GM19025 (cell line): Measurements from ENCODE around the gene PTOV1.
"Not testable (repeated sequence)": the region's sequence is repeated elsewhere in the genome, so short reads cannot be mapped to it uniquely, and the experiment has no call there.

Experiments used
- ATAC-seq: cut with Tn5 transposase; IDR thresholded peaks from one replicate; pipeline ENCODE4 v1.9.1; 2021; ENCODE audit warnings: mild to moderate bottlenecking, low read depth, moderate library complexity; ENCODE audit not compliant: unreplicated experiment

Gene PTOV1

DNA sequence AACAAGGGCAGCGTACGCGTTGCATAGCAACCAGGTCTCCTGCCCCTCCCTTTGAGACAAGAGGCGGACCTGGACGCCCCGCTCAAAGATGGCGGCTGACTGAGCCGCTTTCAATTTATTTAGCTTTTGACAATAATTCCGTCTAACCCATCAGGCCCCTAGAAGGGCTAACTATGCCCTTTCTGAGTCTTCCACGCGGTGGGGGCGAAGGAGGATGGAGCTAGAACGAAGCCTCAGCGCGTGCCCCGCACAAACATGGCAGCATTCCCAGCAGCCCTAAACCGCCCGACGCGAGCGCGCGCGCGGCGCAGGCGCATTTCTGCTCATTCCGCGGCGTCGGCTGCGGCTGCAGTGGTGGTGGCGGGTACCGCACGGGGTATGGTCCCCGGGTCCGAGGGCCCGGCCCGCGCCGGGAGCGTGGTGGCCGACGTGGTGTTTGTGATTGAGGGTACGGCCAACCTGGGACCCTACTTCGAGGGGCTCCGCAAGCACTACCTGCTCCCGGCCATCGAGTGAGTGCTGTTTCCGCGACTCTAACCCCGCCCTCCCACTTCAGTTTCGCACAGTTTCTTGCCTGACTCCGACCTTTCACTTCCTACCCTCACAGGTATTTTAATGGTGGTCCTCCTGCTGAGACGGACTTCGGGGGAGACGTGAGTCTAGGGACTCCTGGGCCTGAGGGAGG lies 32.9 kb upstream of the PTOV1 start, which contains the start of gene MED25:
MED25 (plus strand) TSS at position 326 of the 685 bp plus-strand sequence; CDS start at position 379, 53 bp downstream.
- ATAC-seq, result peak; percentile 63

DNA sequence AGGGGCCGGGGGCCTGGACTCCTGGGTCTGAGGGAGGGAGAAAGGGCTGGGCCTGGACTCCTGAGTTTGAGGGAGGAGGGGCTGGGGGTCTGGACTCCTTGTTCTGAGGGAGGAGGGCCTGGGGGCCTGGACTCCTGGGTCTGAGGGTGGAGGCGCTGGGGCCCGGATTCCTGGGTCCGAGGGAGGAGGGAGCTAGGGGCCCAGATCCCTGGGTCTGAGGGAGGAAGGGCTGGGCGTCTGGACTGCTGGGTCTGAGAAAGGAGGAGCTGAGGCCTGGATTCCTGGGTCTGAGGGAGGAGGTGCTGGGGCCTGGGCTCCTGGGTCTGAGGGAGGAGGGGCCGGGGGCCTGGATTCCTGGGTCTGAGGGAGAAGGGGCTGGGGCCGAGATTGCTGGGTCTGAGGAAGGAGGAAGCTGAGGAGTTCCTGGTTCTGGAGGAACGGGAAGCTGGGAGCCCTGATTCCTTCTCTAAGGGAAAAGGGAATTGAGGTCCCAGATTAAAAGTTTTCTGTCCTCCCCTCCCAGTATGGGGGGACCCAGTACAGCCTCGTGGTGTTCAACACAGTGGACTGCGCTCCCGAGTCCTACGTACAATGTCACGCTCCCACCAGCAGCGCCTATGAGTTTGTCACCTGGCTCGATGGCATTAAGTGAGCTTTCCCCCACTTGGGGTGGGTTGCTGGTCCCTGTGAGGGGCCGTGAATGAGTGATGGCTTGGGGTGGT lies 32.1 kb upstream of the PTOV1 start:
- no peak for ATAC-seq

DNA sequence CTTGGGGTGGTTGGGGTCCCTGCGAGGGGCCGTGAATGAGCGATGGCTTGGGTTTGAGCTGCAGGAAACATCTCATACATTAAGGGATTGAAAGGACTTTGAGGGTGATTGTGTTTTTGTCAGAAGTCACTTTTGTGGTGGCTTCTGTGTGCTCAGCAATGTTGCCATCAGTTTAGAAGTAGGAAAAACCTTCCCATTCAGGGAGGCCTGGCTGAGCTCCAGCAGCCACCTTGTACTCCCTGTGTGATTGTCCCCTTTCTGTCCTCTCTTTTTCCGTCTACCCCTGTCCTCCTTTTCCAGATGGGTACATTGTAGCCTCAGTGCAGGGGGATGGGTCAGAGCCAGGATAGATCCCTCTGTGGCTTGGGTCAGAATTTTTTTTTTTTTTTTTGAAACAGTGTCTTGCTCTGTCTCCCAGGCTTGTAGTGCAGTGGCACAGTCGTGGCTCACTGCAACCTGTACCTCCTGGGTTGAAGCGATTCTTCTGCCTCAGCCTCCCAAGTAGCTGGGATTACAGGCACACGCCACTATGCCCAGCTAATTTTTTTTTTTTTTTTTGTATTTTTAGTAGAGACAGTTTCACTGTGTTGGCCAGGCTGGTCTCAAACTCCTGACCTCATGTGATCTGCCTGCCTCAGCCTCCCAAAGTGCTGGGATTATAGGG lies 31.4 kb upstream of the PTOV1 start:
- ATAC-seq, result not testable (repeated sequence)

DNA sequence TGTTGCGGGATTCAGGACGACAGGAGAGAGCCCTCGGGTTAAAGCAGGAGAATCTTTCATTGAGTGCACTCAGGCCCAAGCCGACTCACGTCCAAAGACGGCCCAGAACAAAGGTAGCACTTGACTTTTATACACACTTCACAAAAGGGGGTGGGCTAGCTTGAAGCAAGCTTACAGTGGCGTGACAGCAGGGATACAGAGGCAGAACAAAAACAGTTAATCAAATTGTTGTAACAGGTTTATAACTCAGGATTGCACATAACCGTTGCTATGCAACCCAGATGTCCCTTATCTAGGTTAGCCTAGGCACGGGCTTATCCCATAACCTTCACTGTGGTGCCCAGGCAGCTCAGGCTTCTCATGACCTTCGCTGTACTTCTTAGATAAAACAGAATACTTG lies 30.8 kb upstream of the PTOV1 start:
- no peak for ATAC-seq

DNA sequence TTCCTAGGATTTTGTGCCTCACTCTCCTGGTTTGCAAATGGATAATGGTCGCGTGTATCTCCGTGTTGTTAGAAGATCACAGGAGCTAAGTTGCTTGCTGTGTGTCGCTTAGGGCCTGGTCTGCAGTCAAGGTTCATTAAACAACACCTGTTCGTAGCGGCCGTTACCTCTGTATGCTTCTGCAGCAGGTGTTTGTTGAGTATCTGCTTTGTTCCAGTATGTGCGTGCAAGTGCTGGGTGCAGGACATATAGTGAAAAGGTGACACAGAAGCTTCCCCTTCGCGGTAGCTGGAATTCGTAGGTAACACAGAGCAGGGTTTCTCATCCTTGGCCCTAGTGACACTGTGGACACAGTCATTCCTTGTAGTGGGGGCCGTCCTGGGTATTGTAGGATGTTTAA lies 27.5 kb upstream of the PTOV1 start:
- ATAC-seq, result no peak

DNA sequence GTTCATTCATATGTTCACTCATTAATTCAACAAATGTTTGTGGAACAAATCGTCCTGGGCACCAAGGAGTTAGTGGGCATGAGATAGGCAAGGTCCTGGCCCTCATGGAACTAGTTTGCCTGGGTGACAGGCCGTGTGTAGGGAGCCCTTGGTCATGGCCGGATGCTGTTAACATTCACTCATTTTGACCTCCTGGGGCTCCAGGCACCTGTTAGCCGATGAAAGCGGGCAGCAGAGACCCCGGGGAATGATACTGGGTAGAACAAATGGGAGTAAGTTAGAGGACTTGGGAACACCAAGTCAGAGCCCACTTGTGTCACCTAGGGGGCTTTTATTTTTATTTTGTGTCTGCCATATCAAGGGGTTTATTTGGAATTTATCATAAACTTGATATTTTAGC lies 26.3 kb upstream of the PTOV1 start:
- ATAC-seq, result no peak

DNA sequence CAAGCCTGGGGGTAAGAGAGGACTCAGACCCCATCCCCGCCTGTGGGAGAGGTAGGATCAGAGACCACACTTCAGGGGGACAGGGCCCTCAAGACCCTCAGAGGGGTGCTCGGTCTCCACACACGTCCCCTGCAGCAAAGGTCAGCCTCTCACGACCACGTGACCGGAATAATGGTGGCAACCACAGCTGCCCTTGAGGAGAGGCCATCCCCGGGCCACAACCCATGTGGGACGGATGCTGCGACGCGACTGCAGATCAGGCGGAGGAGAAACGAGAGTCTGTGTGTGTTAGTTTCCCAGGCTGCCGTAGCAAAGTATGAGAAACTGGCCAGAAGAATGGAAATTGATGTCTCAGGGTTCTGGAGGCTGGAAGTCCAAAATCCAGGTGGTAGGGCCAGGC lies 23.9 kb upstream of the PTOV1 start:
- ATAC-seq, result no peak

DNA sequence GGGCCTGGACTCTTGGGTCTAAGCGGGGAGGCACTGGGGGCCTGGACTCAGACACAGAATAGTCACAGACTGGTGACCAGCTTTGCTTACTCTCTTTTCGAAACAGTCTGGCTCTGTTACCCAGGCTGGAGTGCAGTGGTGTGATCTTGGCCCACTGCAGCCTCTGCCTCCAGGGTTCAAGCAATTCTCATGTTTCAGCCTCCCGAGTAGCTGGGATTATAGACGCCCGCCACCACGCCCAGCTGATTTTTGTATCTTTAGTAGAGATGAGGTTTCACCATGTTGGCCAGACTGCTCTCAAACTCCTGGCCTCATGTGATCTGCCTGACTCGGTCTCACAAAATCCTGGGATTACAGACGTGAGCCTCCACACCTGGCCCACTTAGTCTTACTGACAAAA lies 21.8 kb upstream of the PTOV1 start:
- no peak for ATAC-seq

DNA sequence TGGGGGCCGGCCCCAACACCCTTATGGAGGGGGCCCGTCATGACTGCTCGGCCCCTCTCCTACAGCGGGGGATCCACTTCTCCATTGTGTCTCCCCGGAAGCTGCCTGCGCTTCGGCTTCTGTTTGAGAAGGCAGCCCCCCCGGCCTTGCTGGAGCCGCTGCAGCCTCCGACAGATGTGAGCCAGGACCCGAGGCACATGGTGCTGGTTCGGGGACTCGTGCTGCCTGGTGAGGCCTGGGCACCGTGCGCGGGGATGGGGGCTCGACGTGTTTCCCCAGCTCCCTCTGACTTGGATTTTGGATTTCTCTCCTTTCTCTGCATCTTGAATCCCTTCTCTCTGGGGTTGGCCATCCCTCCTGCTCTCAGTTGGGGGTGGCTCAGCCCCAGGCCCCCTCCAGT lies 21.2 kb upstream of the PTOV1 start:
- ATAC-seq, result no peak

DNA sequence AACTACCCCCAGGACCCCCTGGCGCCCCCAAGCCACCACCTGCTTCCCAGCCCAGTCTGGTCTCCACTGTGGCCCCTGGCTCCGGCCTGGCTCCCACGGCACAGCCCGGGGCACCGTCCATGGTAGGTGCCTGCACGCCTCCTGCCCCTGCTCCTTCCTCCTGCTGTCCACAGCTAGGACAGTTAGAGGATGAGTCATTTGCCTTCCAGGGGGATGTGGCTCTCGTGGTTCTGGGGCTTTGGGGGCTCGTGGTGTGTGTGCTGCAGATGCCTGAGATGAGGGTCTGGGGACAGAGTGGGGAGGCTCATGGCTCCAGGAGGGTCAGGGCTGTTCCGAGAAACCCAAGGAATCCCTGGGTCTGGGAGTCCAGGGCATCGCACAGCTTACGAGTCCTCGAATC lies 20.2 kb upstream of the PTOV1 start:
- ATAC-seq, result no peak

DNA sequence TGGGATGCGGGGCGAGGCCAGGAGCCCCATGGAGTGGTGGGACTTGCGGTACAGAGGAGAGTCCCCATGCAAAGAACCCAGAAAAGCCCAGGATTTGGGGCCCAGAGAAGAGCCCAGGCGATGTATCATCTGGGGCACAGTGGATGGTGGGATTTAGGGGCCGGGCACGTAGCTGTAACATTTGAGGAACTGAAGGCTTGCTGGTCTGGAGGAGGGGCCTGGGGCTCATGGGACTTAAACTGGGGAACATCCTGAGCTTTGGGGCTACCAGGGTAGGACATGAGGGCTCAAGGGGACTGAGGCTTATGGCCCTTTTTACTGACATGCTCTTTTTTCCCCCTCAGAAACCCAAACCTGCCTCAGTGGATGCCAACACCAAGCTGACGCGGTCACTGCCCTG lies 19.4 kb upstream of the PTOV1 start:
- ATAC-seq, result no peak

DNA sequence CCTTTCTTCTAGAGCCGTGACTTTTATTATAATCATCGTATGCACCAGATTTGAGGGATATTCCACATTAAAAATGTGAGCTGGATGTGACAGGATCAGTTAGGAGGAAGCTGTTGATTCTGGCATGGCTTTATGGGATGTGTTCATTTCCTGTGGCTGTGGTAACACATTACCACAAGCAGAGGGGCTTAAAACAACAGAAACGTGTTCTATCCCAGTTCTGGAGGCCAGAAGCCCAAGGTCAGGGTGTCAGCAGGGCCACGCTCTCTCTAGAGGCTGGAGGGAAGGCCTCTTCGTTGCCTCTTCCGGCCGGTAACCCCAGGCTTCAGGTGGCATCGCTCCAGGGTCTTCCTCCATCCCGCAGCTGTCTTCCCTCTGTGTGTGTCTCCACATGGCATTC lies 18.4 kb upstream of the PTOV1 start:
- ATAC-seq, result no peak

DNA sequence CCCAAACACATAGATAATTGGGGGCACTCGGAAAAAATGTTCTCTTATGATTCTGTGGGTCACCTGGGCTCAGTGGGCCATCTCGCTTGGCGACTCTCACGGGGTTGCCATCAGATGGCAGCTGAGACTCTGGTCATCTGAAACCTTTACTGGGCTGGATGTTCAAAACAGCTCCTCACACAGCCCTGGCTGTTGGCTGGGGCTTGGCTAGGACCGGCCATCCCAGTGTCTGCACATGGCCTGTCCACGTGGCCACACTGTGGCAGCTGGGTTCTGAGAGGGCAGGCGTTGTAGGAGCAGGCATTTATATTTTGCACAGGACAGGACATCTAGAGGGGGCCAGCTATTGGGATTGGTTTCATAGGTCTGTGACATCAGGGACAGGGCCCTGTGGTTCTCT lies 17.4 kb upstream of the PTOV1 start:
- ATAC-seq, result no peak

DNA sequence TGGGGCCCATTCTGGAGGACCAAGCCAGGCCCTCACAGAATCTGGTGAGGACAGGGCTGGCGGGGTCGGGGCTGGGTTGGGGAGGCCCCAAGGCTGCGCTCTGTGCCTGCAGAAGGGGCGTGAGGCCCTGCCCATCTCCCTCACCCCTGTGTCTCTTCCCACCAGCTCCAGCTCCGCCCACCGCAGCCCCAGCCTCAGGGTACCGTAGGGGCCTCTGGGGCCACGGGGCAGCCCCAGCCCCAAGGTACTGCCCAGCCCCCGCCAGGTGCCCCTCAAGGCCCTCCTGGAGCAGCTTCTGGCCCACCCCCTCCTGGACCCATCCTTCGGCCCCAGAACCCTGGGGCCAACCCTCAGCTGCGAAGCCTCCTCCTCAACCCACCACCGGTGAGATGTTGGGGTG lies 15.4 kb upstream of the PTOV1 start:
- ATAC-seq, result no peak

DNA sequence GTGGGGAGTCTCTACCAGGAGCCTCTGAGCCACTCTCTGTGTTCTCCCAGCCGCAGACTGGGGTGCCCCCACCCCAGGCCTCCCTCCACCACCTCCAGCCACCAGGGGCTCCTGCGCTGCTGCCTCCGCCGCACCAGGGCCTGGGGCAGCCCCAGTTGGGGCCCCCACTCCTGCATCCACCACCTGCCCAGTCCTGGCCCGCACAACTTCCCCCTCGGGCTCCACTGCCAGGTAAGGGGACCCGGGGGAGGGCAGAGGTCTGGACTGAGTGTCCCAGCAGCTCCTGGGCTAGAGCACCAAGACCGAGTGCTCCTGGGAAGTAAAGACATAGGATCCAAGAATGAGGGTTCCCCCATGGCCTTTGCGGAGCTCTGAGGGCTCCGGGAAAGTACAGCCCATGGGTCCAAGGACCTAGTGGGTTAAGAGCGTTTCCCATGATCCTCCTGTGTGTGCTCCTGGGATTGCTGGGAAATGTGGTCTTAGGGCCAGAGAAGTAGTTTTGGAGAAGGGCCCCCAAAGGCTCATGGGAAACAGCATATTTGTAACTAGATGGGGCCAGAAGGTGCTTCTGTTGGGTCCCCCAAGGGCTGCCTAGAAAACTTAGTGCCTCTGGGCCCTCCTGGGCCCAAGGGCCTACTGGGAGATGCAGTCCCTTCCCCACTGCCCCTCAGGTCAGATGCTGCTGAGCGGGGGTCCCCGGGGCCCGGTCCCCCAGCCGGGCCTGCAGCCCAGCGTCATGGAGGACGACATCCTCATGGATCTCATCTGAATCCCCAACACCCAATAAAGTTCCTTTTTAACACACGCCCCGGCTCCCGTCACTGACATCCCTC lies 14.6 kb upstream of the PTOV1 start:
- no peak for ATAC-seq

DNA sequence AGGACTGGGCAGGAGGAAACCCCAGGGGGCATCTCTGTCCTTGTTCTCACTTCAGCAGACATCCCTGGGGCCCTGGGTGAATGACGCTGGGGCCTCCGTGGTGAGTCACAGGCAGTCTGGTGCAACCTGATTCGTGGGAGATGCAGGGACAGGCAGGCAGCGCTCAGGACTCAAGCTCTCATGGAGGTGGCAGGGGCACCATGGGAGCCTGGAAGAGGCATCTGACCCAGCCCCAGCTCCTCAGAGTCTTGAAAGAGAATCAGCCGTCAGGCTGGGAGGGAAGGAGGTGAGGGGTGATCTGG lies 14.0 kb upstream of the PTOV1 start:
- ATAC-seq, result no peak

DNA sequence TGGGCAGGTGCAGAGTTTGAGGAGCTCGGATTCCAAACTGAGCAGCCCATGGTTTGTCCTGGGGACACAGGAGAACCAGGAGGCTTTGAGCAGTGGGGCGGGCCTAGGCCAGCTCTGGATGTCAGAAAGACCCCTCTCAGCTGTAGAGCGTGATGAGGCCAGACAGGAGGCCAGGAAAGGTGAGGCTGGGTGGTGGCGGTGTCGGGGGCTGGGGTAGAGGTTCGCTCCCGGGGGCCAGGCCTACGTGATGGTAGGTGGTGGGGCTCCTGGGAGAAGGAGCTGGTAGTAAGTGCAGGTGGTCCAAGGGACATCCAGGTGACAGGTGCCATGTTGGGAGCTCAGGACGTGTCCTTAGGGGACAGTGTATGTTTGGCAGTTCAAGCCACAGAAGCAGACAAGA lies 13.5 kb upstream of the PTOV1 start:
- no peak for ATAC-seq

DNA sequence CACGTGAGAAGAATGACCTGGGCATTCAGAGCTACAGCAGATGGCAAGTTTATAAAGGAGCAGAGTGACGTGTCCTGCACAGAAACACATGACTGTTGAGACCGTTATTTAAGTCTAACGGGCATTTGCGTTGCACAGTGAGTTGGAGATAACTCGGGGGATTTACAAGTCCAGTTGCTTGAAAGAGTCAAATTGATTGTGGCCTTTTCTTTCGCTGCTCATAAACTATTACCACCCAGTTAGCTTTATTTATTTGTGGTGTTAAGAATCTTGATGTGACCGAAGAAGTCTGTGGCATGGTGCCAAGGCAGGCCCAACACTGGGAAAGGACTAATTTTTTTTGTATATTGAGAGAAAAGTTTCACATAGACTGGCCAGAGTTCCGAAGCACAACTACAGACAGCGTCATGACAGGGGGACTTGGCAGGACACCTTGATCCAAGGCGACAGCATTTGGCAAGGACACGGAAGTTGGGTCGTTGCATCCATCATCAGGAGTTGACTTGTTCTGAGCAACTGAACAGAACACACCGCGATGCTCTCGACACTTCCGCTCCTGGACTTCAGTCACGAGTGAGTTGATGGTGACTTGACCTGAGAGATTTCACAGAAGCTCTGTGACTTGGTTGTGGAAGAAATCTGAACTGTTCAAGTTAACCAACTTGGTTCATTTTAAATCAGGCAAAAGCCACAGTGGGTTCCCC lies 11.9 kb upstream of the PTOV1 start:
- no peak for ATAC-seq

DNA sequence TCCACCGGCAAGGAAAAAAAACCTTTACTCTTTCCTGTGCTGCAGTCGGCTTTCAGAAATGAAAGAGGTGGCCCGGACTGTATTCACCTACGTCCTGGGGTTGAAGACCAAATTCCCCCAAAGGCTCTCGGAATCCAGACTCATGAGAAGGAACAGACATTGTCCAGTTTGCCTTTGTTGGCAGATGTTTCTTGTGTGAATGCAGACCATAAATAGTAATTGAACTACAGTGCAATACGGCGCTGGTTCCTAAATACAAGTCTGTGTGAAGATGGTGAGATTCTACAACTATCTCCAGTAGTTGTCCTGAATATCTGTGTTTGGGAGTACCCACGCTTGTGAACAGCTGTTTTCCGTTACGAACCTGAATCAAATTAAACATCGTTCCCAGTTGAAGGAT lies 11.2 kb upstream of the PTOV1 start:
- ATAC-seq, result no peak

DNA sequence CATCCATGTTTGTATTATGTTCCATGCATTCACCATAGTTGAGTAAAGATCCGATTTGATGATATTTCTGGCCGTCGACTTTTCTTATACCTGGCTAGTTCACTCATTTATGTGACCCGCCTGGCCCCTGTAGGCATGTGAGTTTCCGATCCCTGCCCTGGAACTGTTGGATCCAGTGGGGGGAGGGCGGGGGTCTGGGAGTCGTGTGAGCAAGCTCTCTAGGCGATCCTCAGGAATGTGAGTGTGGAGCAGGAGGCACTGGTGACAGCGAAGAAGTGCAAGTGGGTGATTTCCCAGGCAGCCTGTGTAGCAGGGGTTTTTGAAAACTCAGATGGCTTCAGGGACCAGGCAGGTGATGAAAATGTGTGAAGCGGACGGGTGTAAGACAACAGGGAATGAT lies 10.6 kb upstream of the PTOV1 start:
- no peak for ATAC-seq
